Glutamatergic neuron (in vitro differentiated cells): Measurements from ENCODE around the gene RNU6-1. TPM values are rescaled to one million over a fixed set of nuclear protein-coding genes. Genes with fewer than 3 reads are reported as not detected.
A peak's percentile ranks its signal among the peaks of the same experiment; 100 is the strongest.

Source experiments
- DNase-seq: peaks from one replicate; pipeline ENCODE4 v3.0.0; 2022
- H3K27ac Mint-ChIP-seq: one replicate; pipeline ENCODE4 v1.8.0; 2020; ENCODE audit warnings: mild to moderate bottlenecking, mixed read lengths, inconsistent platforms; ENCODE audit not compliant: unreplicated experiment
- H3K27me3 Mint-ChIP-seq: one replicate; pipeline ENCODE4 v1.8.0; 2020; ENCODE audit warnings: mild to moderate bottlenecking, moderate library complexity, mixed read lengths, inconsistent platforms; ENCODE audit not compliant: unreplicated experiment
- H3K36me3 Mint-ChIP-seq: one replicate; pipeline ENCODE4 v1.8.0; 2020; ENCODE audit warnings: mild to moderate bottlenecking, mixed read lengths, inconsistent platforms; ENCODE audit not compliant: unreplicated experiment
- H3K4me1 Mint-ChIP-seq: one replicate; pipeline ENCODE4 v1.8.0; 2020; ENCODE audit warnings: mild to moderate bottlenecking, low read depth, mixed read lengths, inconsistent platforms; ENCODE audit not compliant: unreplicated experiment
- H3K4me3 Mint-ChIP-seq: one replicate; pipeline ENCODE4 v1.8.0; 2020; ENCODE audit warnings: mild to moderate bottlenecking, mixed read lengths, inconsistent platforms; ENCODE audit not compliant: unreplicated experiment
- H3K9me3 Mint-ChIP-seq: one replicate; pipeline ENCODE4 v1.8.0; 2020; ENCODE audit warnings: mild to moderate bottlenecking, moderate library complexity, mixed read lengths, inconsistent platforms; ENCODE audit not compliant: unreplicated experiment
- total RNA-seq: library from RNA; stranded (reverse); fragmentation: NEBNext Ultra II Directional; extraction: Animal tissue kit (Norgen Biotek cat#: 25700); gene quantifications from one replicate; pipeline ENCODE4 v1.2.1, GENCODE V29; 2021; ENCODE audit not compliant: unreplicated experiment
- TF ChIP-seq, protein P1 (sequence below): fragments of 200-600 bp; sonication (generic); IDR thresholded peaks from one replicate; pipeline ENCODE4 v1.5.0; 2021; ENCODE audit not compliant: partially characterized antibody, unreplicated experiment

RNU6-1 gene
- total RNA-seq, 1 donor from 2014 or later, result not detected

DNA sequence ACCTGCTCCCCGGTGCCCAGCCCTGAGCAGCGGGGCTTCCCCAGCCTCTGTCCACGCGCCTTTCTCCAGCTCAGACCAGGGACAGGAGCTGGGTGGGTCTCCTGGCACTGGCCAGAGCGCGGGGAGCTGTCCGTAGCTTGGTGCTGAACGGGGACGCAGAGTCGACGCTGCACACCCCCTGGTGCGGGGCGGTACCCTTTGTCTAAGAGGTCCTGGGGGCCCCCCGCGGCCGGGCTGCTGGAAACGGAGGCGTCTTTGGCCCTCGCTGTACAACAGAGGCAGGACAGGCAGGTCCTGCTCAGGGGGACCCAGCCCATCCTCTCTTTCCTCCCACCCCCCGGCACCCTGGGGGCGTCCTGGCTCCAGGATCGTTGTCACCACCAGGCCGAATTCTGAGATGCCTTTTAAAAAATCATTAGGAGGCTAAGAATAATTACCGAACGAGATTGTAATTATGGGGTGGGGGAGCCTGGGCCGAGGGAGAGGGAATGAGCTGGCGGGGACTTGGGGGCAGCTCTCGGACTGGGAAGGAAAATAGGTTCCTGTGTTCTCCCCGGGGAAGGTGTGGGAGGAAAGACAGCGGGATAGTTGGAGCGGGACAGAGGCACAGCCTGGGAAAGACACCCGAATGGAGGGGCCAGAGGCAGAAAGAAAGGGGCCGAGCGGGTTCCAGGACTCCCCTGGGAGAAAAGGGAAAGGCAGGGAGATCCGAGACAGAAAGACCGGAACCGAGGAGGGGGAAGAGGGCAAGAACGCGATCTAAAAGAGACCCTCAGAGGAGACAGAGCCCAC is 18.7 kb downstream of the RNU6-1 start:
- no peak overlapping the region for H3K27ac Mint-ChIP-seq
- H3K9me3 Mint-ChIP-seq, result peaks cover 16% of the 10 kb centered on the region
- peak overlapping the region; percentile 92 for H3K4me3 Mint-ChIP-seq
- TF ChIP-seq, protein P1, sequence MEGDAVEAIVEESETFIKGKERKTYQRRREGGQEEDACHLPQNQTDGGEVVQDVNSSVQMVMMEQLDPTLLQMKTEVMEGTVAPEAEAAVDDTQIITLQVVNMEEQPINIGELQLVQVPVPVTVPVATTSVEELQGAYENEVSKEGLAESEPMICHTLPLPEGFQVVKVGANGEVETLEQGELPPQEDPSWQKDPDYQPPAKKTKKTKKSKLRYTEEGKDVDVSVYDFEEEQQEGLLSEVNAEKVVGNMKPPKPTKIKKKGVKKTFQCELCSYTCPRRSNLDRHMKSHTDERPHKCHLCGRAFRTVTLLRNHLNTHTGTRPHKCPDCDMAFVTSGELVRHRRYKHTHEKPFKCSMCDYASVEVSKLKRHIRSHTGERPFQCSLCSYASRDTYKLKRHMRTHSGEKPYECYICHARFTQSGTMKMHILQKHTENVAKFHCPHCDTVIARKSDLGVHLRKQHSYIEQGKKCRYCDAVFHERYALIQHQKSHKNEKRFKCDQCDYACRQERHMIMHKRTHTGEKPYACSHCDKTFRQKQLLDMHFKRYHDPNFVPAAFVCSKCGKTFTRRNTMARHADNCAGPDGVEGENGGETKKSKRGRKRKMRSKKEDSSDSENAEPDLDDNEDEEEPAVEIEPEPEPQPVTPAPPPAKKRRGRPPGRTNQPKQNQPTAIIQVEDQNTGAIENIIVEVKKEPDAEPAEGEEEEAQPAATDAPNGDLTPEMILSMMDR, result no peak
- H3K27me3 Mint-ChIP-seq, result peaks cover 37% of the 10 kb centered on the region
- peaks cover 19% of the 10 kb centered on the region for H3K4me1 Mint-ChIP-seq
- peaks cover 18% of the 10 kb centered on the region for H3K36me3 Mint-ChIP-seq
- peak; percentile 14 for DNase-seq

DNA sequence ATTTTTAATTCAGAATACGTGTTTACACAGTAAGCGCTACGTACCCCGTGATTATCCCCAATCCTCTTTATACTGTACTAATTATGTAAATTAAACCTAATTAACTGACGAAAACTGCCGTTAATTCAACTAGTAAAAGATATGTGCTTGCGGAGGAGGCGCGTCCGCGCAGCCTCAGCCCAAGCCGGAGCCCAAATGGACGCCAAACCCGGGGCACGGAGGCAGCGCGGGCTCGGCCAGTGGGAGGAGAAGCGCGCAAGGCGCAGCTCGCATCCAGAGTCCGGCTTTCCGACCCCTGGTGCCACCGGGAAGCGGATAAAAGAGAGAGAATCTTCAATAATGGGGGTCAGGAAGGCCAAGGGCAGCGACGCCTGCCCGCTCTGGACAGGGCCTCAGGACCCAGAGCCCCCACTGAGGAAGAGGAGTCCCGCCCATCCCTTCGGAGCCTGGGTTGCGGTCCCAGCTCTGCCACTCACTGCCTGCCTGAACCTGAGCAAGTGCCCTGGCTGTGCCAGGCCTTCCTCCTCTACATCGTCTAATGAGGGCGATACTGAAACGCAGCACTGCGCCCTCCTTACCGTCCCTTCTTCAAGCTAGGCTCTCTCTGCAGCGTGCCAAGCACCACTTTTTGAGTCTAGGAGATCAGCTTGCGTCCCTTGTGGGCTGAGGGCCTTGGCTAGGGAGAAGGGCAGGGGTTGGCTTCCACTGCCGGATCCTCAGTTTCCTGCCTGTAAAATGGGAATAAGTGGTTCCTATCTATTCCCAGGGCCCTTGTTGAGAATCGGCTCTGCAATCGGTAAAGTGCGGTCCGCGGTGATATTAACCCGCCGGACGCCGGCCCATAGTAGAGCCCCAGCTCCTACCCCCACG is 19.5 kb downstream of the RNU6-1 start:
- H3K4me1 Mint-ChIP-seq, result peaks cover 19% of the 10 kb centered on the region
- no peak overlapping the region for H3K27ac Mint-ChIP-seq
- H3K4me3 Mint-ChIP-seq, result peak overlapping the region; percentile 92
- peaks cover 26% of the 10 kb centered on the region for H3K36me3 Mint-ChIP-seq
- peaks cover 29% of the 10 kb centered on the region for H3K27me3 Mint-ChIP-seq
- TF ChIP-seq, protein P1, result no peak
- no peak for DNase-seq
- H3K9me3 Mint-ChIP-seq, result peaks cover 14% of the 10 kb centered on the region

DNA sequence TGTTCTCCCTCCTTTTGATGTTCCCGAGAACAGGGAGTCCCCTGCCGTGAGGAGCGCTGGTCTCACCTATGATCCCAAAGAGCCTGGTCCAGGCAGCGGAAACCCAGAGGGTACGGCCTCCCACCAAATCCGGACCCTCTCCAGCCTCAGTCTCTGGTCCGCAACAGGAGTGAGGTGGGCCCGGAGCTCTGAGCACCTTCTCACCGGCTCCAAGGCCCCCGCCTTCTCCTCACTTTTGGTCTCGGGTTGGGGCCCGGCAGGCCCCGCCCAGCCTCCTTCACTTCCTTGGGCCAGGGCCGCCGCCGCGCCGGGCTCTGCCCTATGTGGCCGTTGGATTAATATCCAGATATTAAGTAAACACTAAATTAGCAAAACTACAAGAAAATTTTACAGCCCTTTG is 20.2 kb downstream of the RNU6-1 start:
- Mint-ChIP-seq H3K4me1 (peaks cover 19% of the 10 kb centered on the region), H3K27me3 (peaks cover 28% of the 10 kb centered on the region), H3K36me3 (peaks cover 27% of the 10 kb centered on the region), H3K9me3 (peaks cover 16% of the 10 kb centered on the region), H3K4me3 (no peak overlapping the region), H3K27ac (no peak overlapping the region)
- TF ChIP-seq, protein P1, result no peak
- DNase-seq, result no peak

DNA sequence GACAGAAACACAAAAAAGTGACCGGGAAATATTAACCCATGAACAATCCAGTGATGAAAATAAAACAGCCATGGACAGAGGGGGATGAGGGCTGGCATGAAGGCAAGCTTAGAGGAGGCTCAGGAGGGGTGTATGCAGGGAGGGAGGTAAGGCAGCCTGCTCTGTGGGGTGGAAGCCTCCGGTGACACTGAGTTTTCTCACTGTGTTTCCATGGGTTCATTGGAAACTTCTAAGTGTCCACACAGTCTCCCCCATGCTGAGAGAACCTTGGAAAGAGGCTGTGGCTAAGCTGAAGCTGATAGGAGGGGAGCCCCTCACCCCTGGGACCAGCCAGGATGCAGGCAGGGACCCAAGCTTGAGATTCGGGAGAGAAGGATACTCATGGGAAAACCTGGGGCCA is 21.4 kb downstream of the RNU6-1 start:
- no peak for DNase-seq
- TF ChIP-seq, protein P1, result no peak

DNA sequence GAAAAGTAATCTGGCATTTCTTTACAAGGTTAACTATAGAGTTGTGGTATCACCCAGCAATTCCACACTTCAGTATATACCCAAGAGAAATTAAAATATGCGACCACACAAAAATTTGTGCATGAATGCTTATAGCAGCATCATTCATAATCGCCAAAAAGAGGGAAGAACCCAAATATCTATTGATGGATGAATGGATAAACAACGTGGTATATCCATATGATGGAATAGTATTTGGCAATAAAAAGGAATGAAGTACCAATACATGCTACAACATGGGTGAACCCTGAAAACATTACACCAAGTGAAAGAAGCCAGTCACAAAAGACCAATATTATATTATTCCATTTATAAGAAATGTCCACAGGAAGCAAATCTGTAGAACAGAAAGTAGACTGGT is 23.2 kb downstream of the RNU6-1 start:
- Mint-ChIP-seq H3K27me3 (peaks cover 9% of the 10 kb centered on the region), H3K36me3 (peaks cover 27% of the 10 kb centered on the region), H3K9me3 (peaks cover 4% of the 10 kb centered on the region), H3K27ac (no peak overlapping the region), H3K4me1 (peaks cover 6% of the 10 kb centered on the region), H3K4me3 (no peak overlapping the region)
- TF ChIP-seq, protein P1, result no peak
- no peak for DNase-seq

More for the DNA sequence above, 21.4 kb downstream of the RNU6-1 start:
- no peak overlapping the region for H3K27ac Mint-ChIP-seq
- H3K4me3 Mint-ChIP-seq, result no peak overlapping the region
- H3K9me3 Mint-ChIP-seq, result peaks cover 8% of the 10 kb centered on the region
- H3K36me3 Mint-ChIP-seq, result peaks cover 27% of the 10 kb centered on the region
- H3K4me1 Mint-ChIP-seq, result peaks cover 12% of the 10 kb centered on the region
- H3K27me3 Mint-ChIP-seq, result peaks cover 17% of the 10 kb centered on the region
